AG09309 (cell line): Measurements from ENCODE around the gene IGF1R.
A peak's percentile ranks its signal among the peaks of the same experiment; 100 is the strongest.

ENCODE experiments used
- DNase-seq: peaks from one replicate; pipeline ENCODE4 v3.0.0-alpha.2; 2010; ENCODE audit warnings: low read depth
- H3K4me3 ChIP-seq: 2 replicates; pipeline ENCODE4 v1.5.1; 2011; ENCODE audit warnings: mild to moderate bottlenecking, low read depth, low read length, moderate library complexity; ENCODE audit not compliant: control insufficient read depth
- CTCF ChIP-seq: IDR thresholded peaks from 2 replicates; pipeline ENCODE4 v1.5.1; 2011; ENCODE audit warnings: mild to moderate bottlenecking, low read depth, low read length, inconsistent platforms; ENCODE audit not compliant: insufficient read depth, control insufficient read depth; ENCODE audit errors: missing control alignments

The IGF1R gene

GRCh38 chr15:98902931-98903330 is 254.6 kb downstream of the IGF1R start:
- TF ChIP-seq CTCF, result no peak
- no peak for DNase-seq
- no peak overlapping the region for H3K4me3 ChIP-seq

GRCh38 chr15:98903377-98904018 is 255.2 kb downstream of the IGF1R start:
- no peak overlapping the region for H3K4me3 ChIP-seq
- no peak for DNase-seq
- TF ChIP-seq CTCF, result no peak

GRCh38 chr15:98904544-98904943 is 256.2 kb downstream of the IGF1R start:
- no peak for DNase-seq
- H3K4me3 ChIP-seq, result no peak overlapping the region
- TF ChIP-seq CTCF, result peak; percentile 83

GRCh38 chr15:98905963-98906711 is 257.8 kb downstream of the IGF1R start:
- TF ChIP-seq CTCF, result no peak
- no peak for DNase-seq
- H3K4me3 ChIP-seq, result no peak overlapping the region

- H3K4me3 ChIP-seq, result no peak overlapping the region
- no peak for TF ChIP-seq CTCF
- DNase-seq, result no peak
Observed at GRCh38 chr15:98906712-98907083, 258.4 kb downstream of the IGF1R start.

- no peak for DNase-seq
- no peak overlapping the region for H3K4me3 ChIP-seq
- no peak for TF ChIP-seq CTCF
Observed at GRCh38 chr15:98907927-98908471, 259.7 kb downstream of the IGF1R start.
